Uterus (tissue), 2 donors: ENCODE results near the gene AQP9.

Experiments
- POLR2A ChIP-seq, 2 donors: fragments of 450-650 bp; IDR thresholded peaks; one replicate each; pipeline ENCODE4 v1.6.1; 2016; ENCODE audit warnings: antibody characterized with exemption in 2 of 2, mild to moderate bottlenecking in 1 of 2, moderate library complexity in 1 of 2
- TF ChIP-seq, protein P1 (sequence below), 4 experiments: fragments of 200-600 bp in 2 of 4; fragments of 450-650 bp in 2 of 4; sonication (generic) in 2 of 4; IDR thresholded peaks; one replicate each; pipeline ENCODE4 v1.5.1; 2016 to 2019; ENCODE audit warnings: antibody characterized with exemption in 4 of 4, mild to moderate bottlenecking in 2 of 4, moderate library complexity in 1 of 4

DNA sequence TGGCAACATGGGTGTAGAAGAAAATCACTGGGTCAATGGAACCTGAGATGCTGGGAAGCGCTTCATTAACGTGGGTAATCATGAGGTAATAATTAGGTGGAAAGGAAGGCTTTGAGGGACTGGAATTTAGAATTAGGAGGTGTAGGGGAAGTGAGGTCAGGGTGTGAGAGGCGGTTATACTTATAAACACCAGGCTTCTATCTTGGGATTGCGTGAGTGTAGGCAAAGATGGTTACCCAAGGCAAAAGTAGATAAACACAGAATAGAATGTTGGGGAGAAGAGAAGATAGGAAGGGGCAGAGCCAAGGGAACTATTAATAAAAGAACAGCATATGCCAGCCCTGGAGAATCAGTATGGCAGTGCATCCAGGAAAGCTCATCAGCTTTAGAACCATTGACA, 3.3 kb upstream of the AQP9 start:
- TF ChIP-seq, protein P1, sequence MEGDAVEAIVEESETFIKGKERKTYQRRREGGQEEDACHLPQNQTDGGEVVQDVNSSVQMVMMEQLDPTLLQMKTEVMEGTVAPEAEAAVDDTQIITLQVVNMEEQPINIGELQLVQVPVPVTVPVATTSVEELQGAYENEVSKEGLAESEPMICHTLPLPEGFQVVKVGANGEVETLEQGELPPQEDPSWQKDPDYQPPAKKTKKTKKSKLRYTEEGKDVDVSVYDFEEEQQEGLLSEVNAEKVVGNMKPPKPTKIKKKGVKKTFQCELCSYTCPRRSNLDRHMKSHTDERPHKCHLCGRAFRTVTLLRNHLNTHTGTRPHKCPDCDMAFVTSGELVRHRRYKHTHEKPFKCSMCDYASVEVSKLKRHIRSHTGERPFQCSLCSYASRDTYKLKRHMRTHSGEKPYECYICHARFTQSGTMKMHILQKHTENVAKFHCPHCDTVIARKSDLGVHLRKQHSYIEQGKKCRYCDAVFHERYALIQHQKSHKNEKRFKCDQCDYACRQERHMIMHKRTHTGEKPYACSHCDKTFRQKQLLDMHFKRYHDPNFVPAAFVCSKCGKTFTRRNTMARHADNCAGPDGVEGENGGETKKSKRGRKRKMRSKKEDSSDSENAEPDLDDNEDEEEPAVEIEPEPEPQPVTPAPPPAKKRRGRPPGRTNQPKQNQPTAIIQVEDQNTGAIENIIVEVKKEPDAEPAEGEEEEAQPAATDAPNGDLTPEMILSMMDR (IDR thresholded peaks at IDR 0.05), result no peak
- TF ChIP-seq POLR2A (IDR thresholded peaks at IDR 0.05), result no peak
